Memory B cell (primary cell): ENCODE measurements around the gene PGK2.
"Not testable (repeated sequence)": the region's sequence is repeated elsewhere in the genome, so short reads cannot be mapped to it uniquely, and the experiment has no call there.

ENCODE experiments used
- ATAC-seq: fragments of 150-1000 bp; cut with Tn5 transposase; 2 replicates; pipeline ENCODE4 v1.10.0; 2021; ENCODE audit warnings: low read depth, mild to moderate bottlenecking, moderate library complexity
- DNase-seq, 2 donors: peaks; one replicate each; pipeline ENCODE4 v3.0.0; 2022; ENCODE audit warnings: low spot score in 2 of 2
- H3K27ac Mint-ChIP-seq: one replicate; pipeline ENCODE4 v1.8.0; 2022; ENCODE audit warnings: mild to moderate bottlenecking, moderate library complexity, mixed read lengths
- H3K27me3 Mint-ChIP-seq: one replicate; pipeline ENCODE4 v1.8.0; 2022; ENCODE audit warnings: mixed read lengths
- H3K36me3 Mint-ChIP-seq: one replicate; pipeline ENCODE4 v1.8.0; 2022; ENCODE audit warnings: mild to moderate bottlenecking, mixed read lengths
- H3K4me1 Mint-ChIP-seq: one replicate; pipeline ENCODE4 v1.8.0; 2022; ENCODE audit warnings: mixed read lengths
- H3K4me3 Mint-ChIP-seq: one replicate; pipeline ENCODE4 v1.8.0; 2022; ENCODE audit warnings: mild to moderate bottlenecking, moderate library complexity, mixed read lengths
- H3K9me3 Mint-ChIP-seq: one replicate; pipeline ENCODE4 v1.8.0; 2022; ENCODE audit warnings: mixed read lengths

Gene PGK2

DNA sequence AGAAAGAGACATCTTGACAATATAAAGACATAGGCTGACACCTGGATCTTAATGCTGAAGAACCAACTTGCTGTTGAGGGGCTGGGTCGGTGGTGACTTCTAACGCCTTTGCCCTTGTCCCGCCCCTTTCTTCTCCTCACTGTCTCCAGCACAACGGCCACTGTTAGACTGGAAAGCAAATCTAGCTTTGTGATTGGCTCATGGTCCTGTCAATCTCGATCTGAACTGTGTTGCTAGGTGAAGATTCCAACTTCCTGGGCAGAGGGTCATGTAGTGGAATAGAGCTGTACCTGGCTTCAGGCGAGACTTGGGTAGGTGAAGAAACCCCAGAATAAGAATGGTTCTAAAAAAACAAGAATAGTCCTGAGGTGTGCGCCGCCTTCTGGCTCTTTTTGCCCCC is at the start of gene PGK2:
TSS of gene PGK2 (minus strand) at position 110 of the 400 bp plus-strand sequence. CDS start at position 12, 98 bp downstream.
- Mint-ChIP-seq H3K36me3 (no peaks in the 10 kb centered on the region), H3K27ac (no peak within 1 kb of the TSS), H3K27me3 (no peaks in the 10 kb centered on the region), H3K4me3 (no peak within 1 kb of the TSS), H3K9me3 (no peaks in the 10 kb centered on the region), H3K4me1 (no peaks in the 10 kb centered on the region)
- DNase-seq: no peak
- no peak for ATAC-seq

- Mint-ChIP-seq H3K27ac (no peak overlapping the region), H3K36me3 (no peaks in the 10 kb centered on the region), H3K4me3 (no peak overlapping the region), H3K4me1 (no peaks in the 10 kb centered on the region), H3K9me3 (peaks cover 2% of the 10 kb centered on the region), H3K27me3 (no peaks in the 10 kb centered on the region)
- ATAC-seq (no peak), DNase-seq (no peak)
Measured at GRCh38 chr6:49835140-49835539, 48.1 kb upstream of the PGK2 start.

- H3K36me3 Mint-ChIP-seq: no peaks in the 10 kb centered on the region
- no peaks in the 10 kb centered on the region for H3K27me3 Mint-ChIP-seq
- DNase-seq (no peak), ATAC-seq (no peak)
- no peak overlapping the region for H3K4me3 Mint-ChIP-seq
- H3K27ac Mint-ChIP-seq: no peak overlapping the region
- H3K9me3 Mint-ChIP-seq: peaks cover 3% of the 10 kb centered on the region
- no peaks in the 10 kb centered on the region for H3K4me1 Mint-ChIP-seq
Measured at GRCh38 chr6:49833386-49833785, 46.3 kb upstream of the PGK2 start.

DNA sequence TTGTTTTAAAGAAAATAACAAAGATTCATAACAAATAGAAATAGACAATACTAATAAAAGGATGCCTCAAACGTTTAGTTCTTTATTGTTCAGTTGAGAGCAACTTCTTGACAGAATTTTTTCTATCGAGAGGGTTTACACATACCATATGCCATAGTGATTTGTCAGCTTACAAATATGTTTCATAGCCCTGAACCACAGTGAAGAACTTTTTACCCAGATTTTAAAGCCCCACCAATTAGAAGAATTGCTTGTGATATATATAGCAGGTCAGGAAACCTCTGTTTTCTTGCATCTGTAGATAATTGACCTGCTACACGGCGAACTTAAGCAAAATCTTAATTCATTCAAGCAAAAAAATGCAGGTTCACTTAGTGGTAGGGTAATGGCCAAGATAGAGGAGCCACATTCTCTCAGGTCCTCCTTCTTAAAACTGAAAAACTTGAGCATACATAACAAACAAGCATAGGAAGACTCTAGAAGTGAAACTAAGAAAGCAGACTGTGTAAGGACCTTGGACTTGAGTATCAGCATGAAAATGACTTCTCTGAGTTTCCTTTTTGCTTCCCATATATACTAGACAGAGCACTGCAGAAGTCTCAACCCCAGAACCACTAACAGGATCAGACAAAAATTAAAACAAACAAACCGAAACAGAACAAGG is 39.8 kb upstream of the PGK2 start:
- H3K27ac Mint-ChIP-seq: no peak overlapping the region
- no peaks in the 10 kb centered on the region for H3K27me3 Mint-ChIP-seq
- DNase-seq (no peak), ATAC-seq (no peak)
- H3K9me3 Mint-ChIP-seq: peaks cover 3% of the 10 kb centered on the region
- H3K4me1 Mint-ChIP-seq: no peaks in the 10 kb centered on the region
- H3K4me3 Mint-ChIP-seq: no peak overlapping the region
- no peaks in the 10 kb centered on the region for H3K36me3 Mint-ChIP-seq

DNA sequence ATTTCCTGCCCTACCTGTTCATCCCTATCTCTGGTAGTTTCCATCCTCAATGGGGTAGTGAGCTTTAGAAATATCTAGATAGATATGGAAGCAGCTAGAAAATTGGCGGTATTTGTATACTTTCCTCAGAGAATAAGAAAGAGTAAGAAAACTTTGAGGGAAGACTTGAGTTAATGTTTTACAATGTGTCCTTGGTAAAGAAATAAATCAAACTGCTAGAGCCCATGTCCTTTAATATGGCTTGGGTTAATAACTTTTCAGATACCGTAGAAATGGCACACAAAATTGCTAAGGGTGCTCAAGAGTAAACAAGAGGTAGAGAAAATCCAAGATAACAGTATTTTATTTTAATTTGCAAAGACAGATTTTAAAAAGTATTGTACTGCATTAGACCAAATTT is 28.1 kb upstream of the PGK2 start:
- Mint-ChIP-seq H3K27me3 (no peaks in the 10 kb centered on the region), H3K36me3 (no peaks in the 10 kb centered on the region), H3K9me3 (peaks cover 10% of the 10 kb centered on the region), H3K4me3 (no peak overlapping the region), H3K27ac (no peak overlapping the region), H3K4me1 (no peaks in the 10 kb centered on the region)
- ATAC-seq (no peak), DNase-seq (no peak)

GRCh38 chr6:49813248-49813647 is 26.2 kb upstream of the PGK2 start:
- H3K27ac Mint-ChIP-seq: no peak overlapping the region
- ATAC-seq (no peak), DNase-seq (no peak)
- H3K4me3 Mint-ChIP-seq: no peak overlapping the region
- peaks cover 13% of the 10 kb centered on the region for H3K9me3 Mint-ChIP-seq
- H3K4me1 Mint-ChIP-seq: no peaks in the 10 kb centered on the region
- no peaks in the 10 kb centered on the region for H3K36me3 Mint-ChIP-seq
- no peaks in the 10 kb centered on the region for H3K27me3 Mint-ChIP-seq

- H3K27ac Mint-ChIP-seq: no peak overlapping the region
- DNase-seq (no peak), ATAC-seq (no peak)
- no peaks in the 10 kb centered on the region for H3K27me3 Mint-ChIP-seq
- no peak overlapping the region for H3K4me3 Mint-ChIP-seq
- no peaks in the 10 kb centered on the region for H3K36me3 Mint-ChIP-seq
- peaks cover 6% of the 10 kb centered on the region for H3K9me3 Mint-ChIP-seq
- H3K4me1 Mint-ChIP-seq: no peaks in the 10 kb centered on the region
Measured at GRCh38 chr6:49806145-49806544, 19.1 kb upstream of the PGK2 start.

DNA sequence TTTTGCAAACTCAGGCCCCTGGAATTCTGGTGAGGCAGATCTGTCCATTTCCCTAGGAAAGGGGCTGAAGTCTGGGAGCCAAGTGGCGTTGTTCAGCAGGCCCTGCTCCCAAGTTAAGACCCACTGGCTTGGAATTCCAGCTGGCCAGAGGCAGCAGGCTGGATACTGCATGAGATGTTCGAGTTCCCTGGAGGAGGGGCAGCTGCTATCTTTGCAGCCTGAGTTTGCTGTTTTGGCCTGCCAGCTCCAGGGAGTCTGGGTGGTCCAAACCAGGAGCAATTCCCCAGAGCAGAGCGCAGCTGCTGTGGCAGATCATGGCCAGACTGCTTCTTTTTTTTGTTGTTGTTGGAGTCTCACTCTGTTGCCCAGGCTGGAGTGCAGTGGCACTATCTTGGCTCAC is 18.2 kb upstream of the PGK2 start:
- ATAC-seq: no peak
- H3K27ac Mint-ChIP-seq: no peak overlapping the region
- no peaks in the 10 kb centered on the region for H3K4me1 Mint-ChIP-seq
- no peaks in the 10 kb centered on the region for H3K27me3 Mint-ChIP-seq
- H3K9me3 Mint-ChIP-seq: peaks cover 3% of the 10 kb centered on the region
- no peaks in the 10 kb centered on the region for H3K36me3 Mint-ChIP-seq
- no peak for DNase-seq
- no peak overlapping the region for H3K4me3 Mint-ChIP-seq

- Mint-ChIP-seq H3K4me3 (no peak overlapping the region), H3K4me1 (no peaks in the 10 kb centered on the region), H3K9me3 (no peaks in the 10 kb centered on the region), H3K27ac (no peak overlapping the region), H3K36me3 (no peaks in the 10 kb centered on the region), H3K27me3 (no peaks in the 10 kb centered on the region)
- DNase-seq: no peak
- no peak for ATAC-seq
Measured at GRCh38 chr6:49801525-49801924, 14.4 kb upstream of the PGK2 start.

GRCh38 chr6:49799090-49799489 is 12.0 kb upstream of the PGK2 start:
- ATAC-seq (no peak), DNase-seq (no peak)
- Mint-ChIP-seq H3K4me3 (no peak overlapping the region), H3K27ac (no peak overlapping the region), H3K9me3 (peaks cover 4% of the 10 kb centered on the region), H3K4me1 (no peaks in the 10 kb centered on the region), H3K36me3 (no peaks in the 10 kb centered on the region), H3K27me3 (no peaks in the 10 kb centered on the region)

GRCh38 chr6:49796842-49797455 is 9.9 kb upstream of the PGK2 start:
- not testable (repeated sequence) for H3K27ac Mint-ChIP-seq, H3K27me3 Mint-ChIP-seq, H3K9me3 Mint-ChIP-seq, ATAC-seq, H3K36me3 Mint-ChIP-seq, DNase-seq, H3K4me1 Mint-ChIP-seq, H3K4me3 Mint-ChIP-seq

- H3K27ac Mint-ChIP-seq: no peak overlapping the region
- no peaks in the 10 kb centered on the region for H3K36me3 Mint-ChIP-seq
- DNase-seq: no peak
- no peak for ATAC-seq
- H3K4me3 Mint-ChIP-seq: no peak overlapping the region
- no peaks in the 10 kb centered on the region for H3K4me1 Mint-ChIP-seq
- H3K27me3 Mint-ChIP-seq: no peaks in the 10 kb centered on the region
- peaks cover 2% of the 10 kb centered on the region for H3K9me3 Mint-ChIP-seq
Measured at GRCh38 chr6:49790341-49790740, 3.3 kb upstream of the PGK2 start.

DNA sequence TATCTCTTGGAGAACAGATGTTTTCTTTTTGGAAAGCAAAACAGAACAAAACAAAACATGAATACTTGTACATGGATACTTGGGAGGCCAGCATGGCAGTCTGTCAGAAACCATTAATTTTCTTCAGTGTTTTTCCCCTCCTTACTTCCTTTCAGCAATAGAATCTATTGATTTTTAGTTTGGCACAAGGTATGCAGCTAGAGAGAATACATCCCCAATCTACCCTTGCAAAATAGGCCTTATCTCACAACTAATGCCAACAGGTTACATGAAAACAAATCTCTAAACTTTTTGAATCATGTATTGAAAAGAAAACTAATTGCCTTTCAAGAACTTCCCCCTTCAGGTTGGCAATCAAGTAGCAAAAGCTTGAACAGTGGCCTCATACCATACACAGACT is 2.8 kb downstream of the PGK2 start:
- ATAC-seq (no peak), DNase-seq (no peak)
- no peaks in the 10 kb centered on the region for H3K36me3 Mint-ChIP-seq
- H3K4me1 Mint-ChIP-seq: no peaks in the 10 kb centered on the region
- H3K4me3 Mint-ChIP-seq: no peak overlapping the region
- no peak overlapping the region for H3K27ac Mint-ChIP-seq
- H3K9me3 Mint-ChIP-seq: no peaks in the 10 kb centered on the region
- H3K27me3 Mint-ChIP-seq: no peaks in the 10 kb centered on the region

DNA sequence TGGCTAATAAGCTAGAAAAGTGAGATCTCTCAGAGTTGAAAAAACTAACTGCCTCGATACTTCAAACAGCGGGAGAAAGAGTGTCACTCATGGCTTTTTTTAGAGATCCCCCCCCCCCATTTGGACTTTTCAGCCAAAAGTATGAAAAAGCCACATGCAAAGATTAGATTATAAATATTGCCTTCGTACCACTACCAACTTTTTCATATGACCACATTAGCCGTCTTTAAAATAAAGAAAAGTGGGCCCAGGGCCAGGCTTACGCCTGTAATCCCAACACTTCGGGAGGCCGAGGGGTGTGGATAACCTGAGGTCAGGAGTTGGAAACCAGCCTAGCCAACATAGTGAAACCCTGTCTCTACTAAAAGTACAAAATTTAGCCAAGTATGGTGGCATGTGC is 4.4 kb downstream of the PGK2 start:
- no peak overlapping the region for H3K27ac Mint-ChIP-seq
- ATAC-seq: no peak

GRCh38 chr6:49782293-49782692 is 4.8 kb downstream of the PGK2 start:
- DNase-seq (no peak), ATAC-seq (no peak)
- Mint-ChIP-seq H3K4me3 (no peak overlapping the region), H3K27ac (no peak overlapping the region), H3K27me3 (no peaks in the 10 kb centered on the region), H3K36me3 (no peaks in the 10 kb centered on the region), H3K4me1 (no peaks in the 10 kb centered on the region), H3K9me3 (no peaks in the 10 kb centered on the region)

More for the DNA sequence above, 4.4 kb downstream of the PGK2 start:
- Mint-ChIP-seq H3K27me3 (no peaks in the 10 kb centered on the region), H3K9me3 (no peaks in the 10 kb centered on the region), H3K36me3 (no peaks in the 10 kb centered on the region), H3K4me1 (no peaks in the 10 kb centered on the region), H3K4me3 (no peak overlapping the region)
- no peak for DNase-seq
